Nephron (organoid): ENCODE measurements around the gene PGA4.

Experiments
- H3K27ac Mint-ChIP-seq, 3 experiments: 2 replicates each; pipeline ENCODE4 v1.8.0; 2020; ENCODE audit warnings: mixed read lengths in 3 of 3, mild to moderate bottlenecking in 2 of 3, moderate library complexity in 1 of 3
- H3K27me3 Mint-ChIP-seq: 2 replicates; pipeline ENCODE4 v1.8.0; 2021; ENCODE audit warnings: low read depth, mild to moderate bottlenecking, moderate library complexity, mixed read lengths
- H3K36me3 Mint-ChIP-seq: 2 replicates; pipeline ENCODE4 v1.8.0; 2020; ENCODE audit warnings: low read depth, mixed read lengths
- H3K4me1 Mint-ChIP-seq: 2 replicates; pipeline ENCODE4 v1.8.0; 2020; ENCODE audit warnings: mixed read lengths
- H3K4me3 Mint-ChIP-seq, 3 experiments: 2 replicates each; pipeline ENCODE4 v1.8.0; 2020; ENCODE audit warnings: mild to moderate bottlenecking in 3 of 3, mixed read lengths in 3 of 3, moderate library complexity in 2 of 3
- H3K9me3 Mint-ChIP-seq: 2 replicates; pipeline ENCODE4 v1.8.0; 2020; ENCODE audit warnings: mixed read lengths
- CTCF ChIP-seq, 3 experiments: fragments of 200-600 bp; sonication (generic); IDR thresholded peaks; one replicate each; pipeline ENCODE4 v1.5.0; 2021; ENCODE audit warnings: antibody characterized with exemption in 3 of 3; ENCODE audit not compliant: unreplicated experiment in 3 of 3

Gene PGA4

GRCh38 chr11:61277186-61278000 lies 55.2 kb downstream of the PGA4 start:
- H3K4me3 Mint-ChIP-seq, result no peak overlapping the region
- no peak overlapping the region for H3K27ac Mint-ChIP-seq
- H3K36me3 Mint-ChIP-seq, result peaks cover 9% of the 10 kb centered on the region
- peaks cover 15% of the 10 kb centered on the region for H3K27me3 Mint-ChIP-seq
- no peaks in the 10 kb centered on the region for H3K9me3 Mint-ChIP-seq
- no peak for TF ChIP-seq CTCF (IDR thresholded peaks at IDR 0.05; ENCODE audit: unreplicated experiment in 3 of 3)
- peaks cover 5% of the 10 kb centered on the region for H3K4me1 Mint-ChIP-seq

GRCh38 chr11:61278001-61278470 lies 55.9 kb downstream of the PGA4 start:
- H3K27ac Mint-ChIP-seq, result peak overlapping the region in 1 of 3 experiments; percentile 2
- peaks cover 13% of the 10 kb centered on the region for H3K36me3 Mint-ChIP-seq
- peaks cover 16% of the 10 kb centered on the region for H3K27me3 Mint-ChIP-seq
- H3K9me3 Mint-ChIP-seq, result no peaks in the 10 kb centered on the region
- TF ChIP-seq CTCF (IDR thresholded peaks at IDR 0.05; ENCODE audit: unreplicated experiment in 3 of 3), result no peak
- H3K4me3 Mint-ChIP-seq, result no peak overlapping the region
- H3K4me1 Mint-ChIP-seq, result peaks cover 5% of the 10 kb centered on the region

- H3K4me3 Mint-ChIP-seq, result no peak overlapping the region
- H3K27me3 Mint-ChIP-seq, result peaks cover 20% of the 10 kb centered on the region
- no peak overlapping the region for H3K27ac Mint-ChIP-seq
- peaks cover 5% of the 10 kb centered on the region for H3K4me1 Mint-ChIP-seq
- H3K36me3 Mint-ChIP-seq, result peaks cover 32% of the 10 kb centered on the region
- H3K9me3 Mint-ChIP-seq, result no peaks in the 10 kb centered on the region
- TF ChIP-seq CTCF (IDR thresholded peaks at IDR 0.05; ENCODE audit: unreplicated experiment in 3 of 3), result no peak
These were observed 58.0 kb downstream of the PGA4 start for GRCh38 chr11:61279934-61280659.

- TF ChIP-seq CTCF (IDR thresholded peaks at IDR 0.05; ENCODE audit: unreplicated experiment in 3 of 3), result no peak
- peaks cover 5% of the 10 kb centered on the region for H3K4me1 Mint-ChIP-seq
These were observed 58.9 kb downstream of the PGA4 start for GRCh38 chr11:61280883-61281580.

More at GRCh38 chr11:61280883-61281580, 58.9 kb downstream of the PGA4 start:
- Mint-ChIP-seq H3K9me3 (no peaks in the 10 kb centered on the region), H3K27ac (no peak overlapping the region), H3K36me3 (peaks cover 41% of the 10 kb centered on the region), H3K27me3 (peaks cover 20% of the 10 kb centered on the region), H3K4me3 (no peak overlapping the region)
